Neural cell (in vitro differentiated cells): ENCODE results near the gene SEMA3B.

Source experiments
- EP300 ChIP-seq: fragments of 450-650 bp; conservative IDR thresholded peaks from 2 replicates; pipeline ENCODE4 v1.6.1; 2014; ENCODE audit warnings: antibody characterized with exemption, mild to moderate bottlenecking, moderate library complexity; ENCODE audit not compliant: poor library complexity, severe bottlenecking
- EZH2 ChIP-seq: fragments of 200-600, 300-800 bp; shearing (Covaris generic), sonication (generic); IDR thresholded peaks from 2 replicates; pipeline ENCODE4 v1.6.1; 2014; ENCODE audit warnings: antibody characterized with exemption, low read length, borderline replicate concordance, mild to moderate bottlenecking; ENCODE audit not compliant: insufficient read depth, poor library complexity, severe bottlenecking
- MXI1 ChIP-seq: fragments of 450-650 bp; conservative IDR thresholded peaks from 2 replicates; pipeline ENCODE4 v1.6.1; 2014; ENCODE audit warnings: antibody characterized with exemption, mild to moderate bottlenecking; ENCODE audit not compliant: poor library complexity, severe bottlenecking
- POLR2AphosphoS5 ChIP-seq: IDR thresholded peaks from 2 replicates; pipeline ENCODE4 v1.6.1; 2012
- RAD21 ChIP-seq: fragments of 450-650 bp; conservative IDR thresholded peaks from 2 replicates; pipeline ENCODE4 v1.6.1; 2014; ENCODE audit warnings: antibody characterized with exemption, mild to moderate bottlenecking, moderate library complexity
- REST ChIP-seq: IDR thresholded peaks from 2 replicates; pipeline ENCODE4 v1.6.1; 2012; ENCODE audit warnings: borderline replicate concordance
- TF ChIP-seq, protein P1 (sequence below): fragments of 450-650 bp; IDR thresholded peaks from 2 replicates; pipeline ENCODE4 v1.5.1; 2014; ENCODE audit warnings: antibody characterized with exemption, mild to moderate bottlenecking, moderate library complexity; ENCODE audit not compliant: poor library complexity, severe bottlenecking

DNA sequence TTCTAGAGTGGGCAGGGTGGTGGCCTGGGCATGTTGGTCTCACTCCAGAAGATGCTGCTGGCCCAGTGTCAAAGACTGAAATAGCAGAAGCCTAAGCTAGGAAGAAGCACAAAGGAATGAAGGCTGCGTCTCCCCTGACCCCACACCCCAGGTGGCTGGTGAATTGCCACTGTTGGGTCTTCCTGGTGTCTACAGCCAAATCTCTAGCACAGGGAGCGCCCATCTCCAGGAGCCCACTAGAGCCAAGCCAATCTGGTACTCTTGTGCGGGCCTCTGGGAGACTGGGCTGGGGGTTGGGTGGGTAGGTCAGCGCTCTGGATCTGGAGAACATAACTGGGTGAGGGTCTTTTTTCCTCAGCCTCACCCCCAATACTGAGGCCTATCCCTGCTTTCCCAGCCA lies 58.2 kb downstream of the SEMA3B start:
- TF ChIP-seq POLR2AphosphoS5 = no peak
- TF ChIP-seq, protein P1, sequence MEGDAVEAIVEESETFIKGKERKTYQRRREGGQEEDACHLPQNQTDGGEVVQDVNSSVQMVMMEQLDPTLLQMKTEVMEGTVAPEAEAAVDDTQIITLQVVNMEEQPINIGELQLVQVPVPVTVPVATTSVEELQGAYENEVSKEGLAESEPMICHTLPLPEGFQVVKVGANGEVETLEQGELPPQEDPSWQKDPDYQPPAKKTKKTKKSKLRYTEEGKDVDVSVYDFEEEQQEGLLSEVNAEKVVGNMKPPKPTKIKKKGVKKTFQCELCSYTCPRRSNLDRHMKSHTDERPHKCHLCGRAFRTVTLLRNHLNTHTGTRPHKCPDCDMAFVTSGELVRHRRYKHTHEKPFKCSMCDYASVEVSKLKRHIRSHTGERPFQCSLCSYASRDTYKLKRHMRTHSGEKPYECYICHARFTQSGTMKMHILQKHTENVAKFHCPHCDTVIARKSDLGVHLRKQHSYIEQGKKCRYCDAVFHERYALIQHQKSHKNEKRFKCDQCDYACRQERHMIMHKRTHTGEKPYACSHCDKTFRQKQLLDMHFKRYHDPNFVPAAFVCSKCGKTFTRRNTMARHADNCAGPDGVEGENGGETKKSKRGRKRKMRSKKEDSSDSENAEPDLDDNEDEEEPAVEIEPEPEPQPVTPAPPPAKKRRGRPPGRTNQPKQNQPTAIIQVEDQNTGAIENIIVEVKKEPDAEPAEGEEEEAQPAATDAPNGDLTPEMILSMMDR = no peak
- no peak for TF ChIP-seq EP300
- no peak for TF ChIP-seq RAD21
- TF ChIP-seq REST = no peak
- no peak for TF ChIP-seq MXI1
- no peak for TF ChIP-seq EZH2
